GM18873 (cell line): Measurements from ENCODE around the gene FBXL13.
"Not testable (repeated sequence)": the region's sequence is repeated elsewhere in the genome, so short reads cannot be mapped to it uniquely, and the experiment has no call there.

Experiments used
- ATAC-seq: cut with Tn5 transposase; IDR thresholded peaks from one replicate; pipeline ENCODE4 v1.9.1; 2021; ENCODE audit warnings: mild to moderate bottlenecking, moderate library complexity, moderate number of reproducible peaks; ENCODE audit not compliant: unreplicated experiment, low FRiP score

Gene FBXL13

GRCh38 chr7:102790364-102791100, 284.1 kb downstream of the FBXL13 start:
- ATAC-seq = not testable (repeated sequence)

- ATAC-seq = not testable (repeated sequence)
These were observed 285.8 kb downstream of the FBXL13 start for GRCh38 chr7:102788770-102789169.

DNA sequence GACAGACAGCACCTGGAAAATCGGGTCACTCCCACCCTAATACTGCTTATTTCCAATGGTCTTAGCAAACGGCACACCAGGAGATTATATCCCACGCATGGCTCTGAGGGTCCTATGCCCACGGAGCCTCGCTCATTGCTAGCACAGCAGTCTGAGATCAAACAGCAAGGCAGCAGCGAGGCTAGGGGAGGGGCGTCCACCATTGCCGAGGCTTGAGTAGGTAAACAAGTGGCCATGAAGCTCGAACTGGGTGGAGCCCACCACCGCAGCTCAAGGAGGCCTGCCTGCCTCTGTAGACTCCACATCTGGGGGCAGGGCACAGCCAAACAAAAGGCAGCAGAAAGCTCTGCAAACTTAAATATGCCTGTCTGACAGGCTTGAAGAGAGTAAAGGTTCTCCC, 293.7 kb downstream of the FBXL13 start:
- ATAC-seq = not testable (repeated sequence)

GRCh38 chr7:102778663-102779062, 295.9 kb downstream of the FBXL13 start:
- not testable (repeated sequence) for ATAC-seq

DNA sequence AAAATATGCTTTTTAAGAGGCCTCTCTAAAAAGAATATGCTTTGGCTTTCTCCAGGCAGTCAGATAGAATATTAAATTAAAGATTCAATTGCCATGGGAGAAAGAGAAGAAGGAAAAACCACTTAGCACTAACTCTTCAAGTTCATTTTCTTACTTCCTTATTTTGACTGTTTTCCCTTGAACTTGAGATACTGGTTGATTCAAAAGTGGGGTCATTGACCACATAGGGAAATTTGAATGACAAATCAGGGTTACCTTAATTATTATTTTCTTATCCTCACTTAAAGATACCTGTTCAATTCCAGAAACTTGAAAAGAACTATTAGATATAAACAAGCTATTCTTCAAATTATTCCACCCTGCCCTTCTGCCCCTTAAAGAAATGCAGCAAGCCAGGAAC, 298.4 kb downstream of the FBXL13 start:
- not testable (repeated sequence) for ATAC-seq

- not testable (repeated sequence) for ATAC-seq
These were observed 304.1 kb downstream of the FBXL13 start for GRCh38 chr7:102770467-102770866.

GRCh38 chr7:102769657-102770192, 304.9 kb downstream of the FBXL13 start:
- not testable (repeated sequence) for ATAC-seq

GRCh38 chr7:102763295-102763905, 311.2 kb downstream of the FBXL13 start:
- not testable (repeated sequence) for ATAC-seq
